ENCODE results near the gene DDX1.
"Not testable (repeated sequence)": the region's sequence is repeated elsewhere in the genome, so short reads cannot be mapped to it uniquely, and the experiment has no call there.

DDX1 gene

GRCh38 chr2:15618449-15618855 lies 26.8 kb downstream of the DDX1 start:
- DNase-seq, result no peak

GRCh38 chr2:15619076-15619475 lies 27.4 kb downstream of the DDX1 start:
- DNase-seq, result no peak

- DNase-seq, result no peak
These were observed 27.8 kb downstream of the DDX1 start for GRCh38 chr2:15619510-15619909.

- no peak for DNase-seq
These were observed 28.3 kb downstream of the DDX1 start for GRCh38 chr2:15619938-15620337.

GRCh38 chr2:15620340-15620739 lies 28.7 kb downstream of the DDX1 start:
- DNase-seq, result no peak

- DNase-seq, result no peak
These were observed 29.3 kb downstream of the DDX1 start for GRCh38 chr2:15620857-15621471.

GRCh38 chr2:15621472-15621870 lies 29.8 kb downstream of the DDX1 start:
- not testable (repeated sequence) for DNase-seq

- no peak for DNase-seq
These were observed 30.5 kb downstream of the DDX1 start for GRCh38 chr2:15622214-15622613.

GRCh38 chr2:15622614-15623480 lies 31.2 kb downstream of the DDX1 start:
- DNase-seq, result no peak

- DNase-seq, result no peak
These were observed 31.8 kb downstream of the DDX1 start for GRCh38 chr2:15623481-15623796.

GRCh38 chr2:15623898-15624541 lies 32.4 kb downstream of the DDX1 start:
- no peak for DNase-seq

- DNase-seq, result no peak
These were observed 33.2 kb downstream of the DDX1 start for GRCh38 chr2:15624903-15625302.

- no peak for DNase-seq
These were observed 33.8 kb downstream of the DDX1 start for GRCh38 chr2:15625344-15626036.

- DNase-seq, result no peak
These were observed 34.5 kb downstream of the DDX1 start for GRCh38 chr2:15626126-15626525.

- DNase-seq, result no peak
These were observed 35.3 kb downstream of the DDX1 start for GRCh38 chr2:15626967-15627366.

- no peak for DNase-seq
These were observed 36.4 kb downstream of the DDX1 start for GRCh38 chr2:15627817-15628684.

GRCh38 chr2:15628899-15629855 lies 37.5 kb downstream of the DDX1 start:
- no peak for DNase-seq

GRCh38 chr2:15630121-15630977 lies 38.7 kb downstream of the DDX1 start:
- no peak for DNase-seq

- no peak for DNase-seq
These were observed 39.5 kb downstream of the DDX1 start for GRCh38 chr2:15630978-15631719.

GRCh38 chr2:15631883-15632282 lies 40.2 kb downstream of the DDX1 start:
- no peak for DNase-seq

Data from NCI-H1092 (cell line).